CMK (cell line): ENCODE data around the gene OR1E1.
A peak's percentile ranks its signal among the peaks of the same experiment; 100 is the strongest.
"Not testable (repeated sequence)": the region's sequence is repeated elsewhere in the genome, so short reads cannot be mapped to it uniquely, and the experiment has no call there.

Experiments
- DNase-seq: peaks from one replicate; pipeline ENCODE4 v3.0.0-alpha.2; 2010; ENCODE audit warnings: low read depth

Gene OR1E1, protein sequence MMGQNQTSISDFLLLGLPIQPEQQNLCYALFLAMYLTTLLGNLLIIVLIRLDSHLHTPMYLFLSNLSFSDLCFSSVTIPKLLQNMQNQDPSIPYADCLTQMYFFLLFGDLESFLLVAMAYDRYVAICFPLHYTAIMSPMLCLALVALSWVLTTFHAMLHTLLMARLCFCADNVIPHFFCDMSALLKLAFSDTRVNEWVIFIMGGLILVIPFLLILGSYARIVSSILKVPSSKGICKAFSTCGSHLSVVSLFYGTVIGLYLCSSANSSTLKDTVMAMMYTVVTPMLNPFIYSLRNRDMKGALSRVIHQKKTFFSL

DNA sequence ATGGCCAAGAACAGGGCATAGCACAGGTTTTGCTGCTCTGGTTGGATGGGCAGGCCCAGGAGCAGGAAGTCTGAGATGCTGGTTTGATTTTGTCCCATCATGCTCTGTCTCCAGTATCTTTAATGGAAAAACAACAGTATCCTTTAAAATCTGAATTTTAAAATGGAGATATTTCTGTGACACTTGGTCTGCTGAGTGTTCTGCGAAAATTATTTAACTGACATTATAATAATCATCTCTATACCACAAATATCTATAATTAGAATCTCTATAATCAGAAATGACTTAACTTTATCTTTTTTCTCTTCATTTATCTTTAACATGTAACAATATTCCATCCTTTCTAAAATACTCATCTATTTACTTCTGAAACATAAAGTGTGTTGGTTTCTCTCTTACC lies at the start of gene OR1E1:
Gene OR1E1 (minus strand): TSS at position 101 of the 400 bp plus-strand sequence. CDS start 0 bp downstream, at position 101.
- no peak for DNase-seq

DNA sequence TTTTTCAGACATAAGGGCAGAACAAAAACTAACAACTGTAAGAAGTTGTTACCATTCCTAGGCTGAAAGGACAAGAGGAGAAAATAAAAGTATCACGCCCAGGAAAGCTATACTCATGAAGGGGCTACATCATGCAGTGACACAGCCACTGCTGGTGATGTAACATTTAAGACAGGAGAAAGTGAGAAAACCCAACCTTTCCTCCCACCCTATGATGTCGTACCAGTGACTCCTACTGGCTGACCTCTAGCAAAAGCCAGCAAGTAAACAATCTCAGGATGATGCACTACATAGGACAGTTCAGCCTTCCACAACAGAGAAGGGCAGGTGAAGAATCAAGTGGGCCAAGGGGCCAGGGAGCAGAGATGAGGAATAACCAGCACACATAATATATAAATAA lies 49.4 kb upstream of the OR1E1 start:
- no peak for DNase-seq

DNA sequence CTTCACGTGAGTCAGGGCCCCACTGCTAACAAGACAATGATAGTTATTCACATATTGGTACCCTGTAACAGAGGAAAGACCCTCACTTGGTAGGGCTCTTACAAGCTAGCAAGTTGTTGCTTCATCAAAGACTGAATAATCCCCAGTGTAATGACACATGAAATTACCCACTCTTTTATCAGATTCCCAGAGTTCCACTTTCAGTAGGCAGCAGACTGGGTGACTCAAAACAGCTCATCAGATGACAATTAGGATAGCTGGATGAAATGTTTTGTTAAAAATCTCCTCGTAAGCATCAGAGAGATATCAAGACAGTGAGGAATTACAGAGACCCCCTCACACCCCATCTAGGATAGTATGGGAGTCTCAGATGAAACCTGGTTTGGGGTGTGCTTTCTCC lies 42.2 kb upstream of the OR1E1 start:
- no peak for DNase-seq

DNA sequence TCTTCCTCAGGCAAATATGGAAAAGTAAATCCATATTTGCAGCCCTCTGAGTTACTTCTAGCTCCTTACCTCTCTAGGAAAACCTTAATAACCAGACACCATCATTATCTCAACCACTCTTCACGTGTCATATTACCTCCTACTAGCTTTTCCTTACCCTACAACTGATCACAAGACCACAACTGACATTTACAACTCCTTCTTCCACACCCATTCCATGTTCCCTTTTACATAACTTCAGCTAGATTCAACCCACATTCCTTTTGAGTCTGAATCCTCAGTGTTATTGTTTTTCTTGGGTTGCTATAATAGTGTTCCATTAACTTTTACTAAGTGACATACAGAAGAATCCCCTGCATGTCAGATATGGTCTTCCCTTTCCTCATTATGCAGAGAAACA lies 40.2 kb upstream of the OR1E1 start:
- no peak for DNase-seq

DNA sequence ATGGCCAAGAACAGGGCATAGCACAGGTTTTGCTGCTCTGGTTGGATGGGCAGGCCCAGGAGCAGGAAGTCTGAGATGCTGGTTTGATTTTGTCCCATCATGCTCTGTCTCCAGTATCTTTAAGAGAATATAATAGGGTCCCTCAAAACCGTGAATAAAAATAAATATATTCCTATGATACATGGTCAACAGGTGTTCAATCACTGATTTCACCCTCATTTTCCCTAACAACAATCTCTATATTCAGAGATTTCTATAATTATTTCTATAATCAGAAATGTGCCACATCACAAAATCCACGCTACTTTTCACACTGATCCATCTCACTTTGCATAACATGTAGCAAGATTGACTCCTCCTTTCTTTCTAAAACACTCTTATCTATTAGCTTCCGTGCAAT lies 35.5 kb upstream of the OR1E1 start, which contains the start of gene OR1E2:
Gene OR1E2 (minus strand): TSS at position 101 of the 400 bp plus-strand sequence. CDS start 0 bp downstream, at position 101.
- no peak for DNase-seq

DNA sequence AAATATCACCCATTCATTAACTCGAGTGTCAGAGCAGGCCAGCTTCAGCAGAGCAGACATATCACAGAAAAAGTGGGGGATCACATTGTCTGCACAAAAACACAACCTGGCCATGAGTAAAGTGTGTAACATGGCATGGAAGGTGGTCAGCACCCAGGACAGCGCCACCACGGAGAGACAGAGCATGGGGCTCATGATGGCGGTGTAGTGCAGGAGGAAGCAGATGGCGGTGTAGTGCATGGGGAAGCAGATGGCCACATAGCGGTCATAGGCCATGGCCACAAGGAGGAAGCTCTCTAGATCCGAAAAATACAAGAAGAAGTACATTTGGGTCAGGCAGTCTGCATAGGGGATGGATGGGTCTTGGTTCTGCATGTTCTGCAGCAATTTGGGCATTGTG lies 35.0 kb upstream of the OR1E1 start:
- peak; percentile 14 for DNase-seq

DNA sequence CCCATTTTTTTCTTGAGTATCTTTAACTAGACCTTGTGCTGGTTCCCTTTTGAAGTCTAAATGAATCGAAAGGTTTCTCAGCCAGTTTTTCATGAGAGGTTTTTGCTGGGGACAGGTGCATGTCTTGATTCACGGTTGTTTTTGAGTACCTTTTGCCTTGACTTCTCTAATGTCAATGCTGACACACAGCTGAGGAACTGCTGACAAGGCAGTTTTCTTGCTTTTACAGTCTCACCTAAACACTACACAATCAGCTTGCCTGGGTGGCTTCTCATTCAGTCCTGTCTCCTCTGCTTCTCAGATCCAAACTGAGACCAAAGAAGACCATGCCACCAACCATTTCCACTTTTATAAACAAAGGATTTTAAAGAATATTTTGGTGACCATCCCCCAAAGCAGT lies 20.0 kb upstream of the OR1E1 start:
- DNase-seq, result no peak

DNA sequence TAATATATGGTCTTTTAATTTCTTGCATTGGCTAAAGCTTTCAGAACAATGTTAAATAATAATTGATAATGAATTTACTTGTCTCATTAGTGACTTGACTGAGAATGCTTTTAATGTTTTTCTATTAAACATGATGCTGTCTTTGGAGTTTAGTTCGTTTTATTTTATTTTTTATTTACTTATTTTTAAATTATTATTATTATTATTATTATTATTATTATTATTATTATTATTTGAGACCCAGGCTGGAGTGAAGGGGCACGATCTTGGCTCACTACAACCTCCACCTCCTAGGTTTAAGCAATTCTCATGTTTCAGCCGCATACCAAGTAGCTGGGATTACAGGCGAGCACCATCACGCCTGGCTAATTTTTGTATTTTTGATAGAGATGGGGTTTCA lies 17.4 kb upstream of the OR1E1 start:
- DNase-seq, result no peak

DNA sequence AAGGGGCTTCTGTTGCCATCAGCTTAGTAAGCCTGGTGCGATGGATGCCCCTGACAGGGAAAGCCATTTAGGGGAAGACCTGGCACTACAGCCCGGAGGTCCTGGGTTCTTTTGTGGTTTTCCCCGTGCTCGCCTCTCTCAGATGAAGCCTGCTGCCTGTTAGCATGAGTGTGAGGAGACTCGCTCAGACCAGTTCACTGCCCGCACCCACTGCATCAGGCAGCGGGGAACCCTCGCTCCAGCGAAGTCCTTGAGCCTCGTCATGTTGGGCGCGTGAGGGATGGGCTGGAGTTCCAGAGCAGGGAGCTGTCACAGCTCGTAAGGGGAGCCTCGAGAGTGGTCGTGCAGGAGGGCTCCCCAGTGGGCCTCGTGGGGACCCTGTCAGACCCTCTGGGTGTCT lies 14.0 kb upstream of the OR1E1 start:
- DNase-seq, result not testable (repeated sequence)

DNA sequence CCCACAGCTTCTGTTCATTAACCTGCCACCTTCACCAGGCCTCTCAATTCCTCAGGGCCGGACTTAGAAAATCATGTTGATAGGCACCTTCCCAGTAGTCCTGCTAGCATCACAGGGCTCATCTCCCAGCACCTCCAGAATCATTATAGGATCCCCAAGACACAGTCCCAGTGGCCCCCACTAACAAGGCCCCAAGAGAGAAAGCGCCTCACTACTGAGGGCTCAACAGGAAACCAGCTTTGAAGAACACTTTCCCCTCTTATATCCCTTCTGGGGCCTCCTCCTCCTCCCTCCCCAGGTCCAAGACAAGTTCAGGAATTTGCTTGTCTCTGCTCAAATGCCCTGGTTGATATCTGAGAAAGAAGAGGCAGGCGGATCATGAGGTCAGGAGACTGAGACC lies 12.9 kb upstream of the OR1E1 start, which contains the start of gene OR3A3:
Gene OR3A3 (plus strand): TSS at position 301 of the 400 bp plus-strand sequence.
- DNase-seq, result no peak

DNA sequence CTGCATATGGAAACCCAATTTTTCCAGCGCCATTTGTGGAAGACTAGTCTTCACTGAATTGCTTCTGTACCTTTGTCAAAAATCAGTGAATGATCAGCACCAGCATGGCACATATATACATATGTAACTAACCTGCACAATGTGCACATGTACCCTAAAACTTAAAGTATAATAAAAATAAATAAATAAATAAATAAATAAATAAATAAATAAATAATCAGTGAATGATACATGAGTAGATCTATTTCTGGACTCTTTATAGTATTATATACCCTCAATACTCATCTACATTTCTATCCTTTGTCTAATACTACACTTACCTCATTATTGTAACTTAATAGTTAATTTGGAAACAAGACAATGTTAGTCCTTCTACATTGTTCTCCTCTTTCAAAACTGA lies 5.6 kb upstream of the OR1E1 start:
- DNase-seq, result not testable (repeated sequence)

DNA sequence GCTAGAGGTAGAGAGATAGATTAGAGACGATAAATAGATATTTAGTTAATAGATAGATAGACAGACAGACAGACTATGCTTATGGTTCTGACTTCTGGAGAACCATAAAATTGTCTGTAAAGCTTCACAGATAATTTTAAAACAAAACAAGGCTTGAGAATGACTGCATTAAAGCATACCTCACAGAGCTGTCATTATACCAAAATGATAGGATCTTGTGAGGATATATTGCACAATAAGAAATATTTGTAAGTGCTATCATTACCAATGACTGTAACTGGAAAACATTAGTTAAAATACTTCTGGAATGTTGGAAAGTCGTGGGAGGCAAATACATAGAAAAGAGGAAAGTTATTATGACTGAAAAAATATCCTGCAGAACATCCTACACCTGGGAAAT lies 3.6 kb upstream of the OR1E1 start:
- DNase-seq, result no peak

DNA sequence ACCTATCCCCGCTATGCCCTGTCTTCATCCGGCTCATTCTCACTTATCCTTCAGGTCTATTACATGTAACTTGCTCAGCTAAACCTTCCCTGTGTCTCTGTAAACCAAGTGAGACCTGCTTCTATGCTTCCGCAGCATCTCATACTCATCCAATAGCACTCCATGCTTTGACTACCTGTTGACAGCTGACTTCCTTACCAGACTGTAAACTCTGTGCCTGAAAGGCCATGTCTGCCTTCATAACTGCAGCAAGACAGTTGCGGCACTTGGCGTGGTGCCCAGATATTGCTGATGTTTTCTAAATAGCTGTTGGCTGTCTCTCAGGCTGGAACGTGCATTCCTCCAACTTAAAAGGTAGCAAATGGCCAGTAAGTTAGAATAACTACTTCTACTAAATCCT lies 1.8 kb upstream of the OR1E1 start:
- no peak for DNase-seq

DNA sequence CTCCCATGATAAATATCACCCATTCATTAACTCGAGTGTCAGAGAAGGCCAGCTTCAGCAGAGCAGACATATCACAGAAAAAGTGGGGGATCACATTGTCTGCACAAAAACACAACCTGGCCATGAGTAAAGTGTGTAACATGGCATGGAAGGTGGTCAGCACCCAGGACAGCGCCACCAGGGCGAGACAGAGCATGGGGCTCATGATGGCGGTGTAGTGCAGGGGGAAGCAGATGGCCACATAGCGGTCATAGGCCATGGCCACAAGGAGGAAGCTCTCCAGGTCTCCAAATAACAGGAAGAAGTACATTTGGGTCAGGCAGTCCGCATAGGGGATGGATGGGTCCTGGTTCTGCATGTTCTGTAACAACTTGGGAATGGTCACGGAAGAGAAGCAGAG lies 409 bp downstream of the OR1E1 start:
- DNase-seq, result not testable (repeated sequence)

DNA sequence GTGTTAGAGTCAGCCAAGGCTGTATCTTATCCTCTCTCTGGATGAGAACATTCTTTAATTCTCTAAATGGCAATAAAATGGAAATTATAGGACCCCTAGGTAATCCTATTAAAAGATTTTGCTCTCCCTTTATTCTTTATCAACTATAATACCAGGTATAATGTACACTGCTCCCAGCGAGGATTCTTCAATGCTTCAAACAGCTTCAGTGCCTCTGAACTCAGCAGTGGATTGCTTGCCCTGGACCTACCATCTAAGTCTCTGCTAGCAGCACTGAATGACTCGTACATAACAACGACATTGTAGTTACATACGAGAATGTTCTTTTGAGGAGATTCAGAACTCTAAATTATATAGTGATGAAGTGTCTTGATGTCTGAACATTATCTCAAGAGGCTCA lies 8.4 kb downstream of the OR1E1 start:
- DNase-seq, result no peak

DNA sequence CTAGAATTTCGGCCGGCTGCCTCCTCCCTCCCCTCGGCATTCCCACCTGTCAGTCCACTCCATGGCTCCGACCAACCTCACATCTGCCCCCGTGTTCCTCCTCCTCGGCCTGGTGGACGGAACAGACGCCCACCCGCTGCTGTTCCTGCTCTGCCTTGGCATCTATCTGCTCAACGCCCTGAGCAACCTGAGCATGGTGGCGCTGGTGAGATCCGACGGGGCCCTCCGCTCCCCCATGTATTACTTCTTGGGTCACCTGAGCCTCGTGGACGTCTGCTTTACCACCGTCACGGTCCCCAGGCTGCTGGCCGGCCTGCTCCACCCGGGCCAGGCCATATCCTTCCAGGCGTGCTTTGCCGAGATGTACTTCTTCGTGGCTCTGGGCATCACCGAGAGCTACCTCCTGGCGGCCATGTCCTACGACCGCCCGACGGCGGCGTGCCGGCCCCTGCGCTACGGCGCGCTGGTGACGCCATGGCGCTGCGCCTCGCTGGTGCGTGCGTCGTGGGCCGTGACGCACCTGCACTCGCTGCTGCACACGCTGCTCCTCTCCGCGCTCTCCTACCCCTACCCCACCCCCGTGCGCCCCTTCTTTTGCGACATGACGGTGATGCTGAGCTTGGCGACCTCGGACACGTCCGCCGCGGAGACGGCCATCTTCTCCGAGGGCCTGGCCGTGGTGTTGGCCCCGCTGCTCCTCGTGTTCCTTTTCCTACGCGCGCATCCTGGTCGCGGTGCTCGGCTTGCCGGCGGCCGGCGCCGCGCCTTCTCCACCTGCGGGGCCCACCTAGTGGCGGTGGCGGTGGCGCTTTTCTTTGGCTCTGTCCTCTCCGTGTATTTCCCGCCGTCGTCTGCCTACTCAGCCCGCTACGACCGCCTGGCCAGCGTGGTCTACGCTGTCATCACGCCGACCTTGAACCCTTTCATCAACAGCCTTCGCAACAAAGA lies 12.1 kb downstream of the OR1E1 start, which contains the start of gene OR3A2:
Gene OR3A2 (minus strand): TSS at position 440 of the 948 bp plus-strand sequence.
- DNase-seq, result no peak

DNA sequence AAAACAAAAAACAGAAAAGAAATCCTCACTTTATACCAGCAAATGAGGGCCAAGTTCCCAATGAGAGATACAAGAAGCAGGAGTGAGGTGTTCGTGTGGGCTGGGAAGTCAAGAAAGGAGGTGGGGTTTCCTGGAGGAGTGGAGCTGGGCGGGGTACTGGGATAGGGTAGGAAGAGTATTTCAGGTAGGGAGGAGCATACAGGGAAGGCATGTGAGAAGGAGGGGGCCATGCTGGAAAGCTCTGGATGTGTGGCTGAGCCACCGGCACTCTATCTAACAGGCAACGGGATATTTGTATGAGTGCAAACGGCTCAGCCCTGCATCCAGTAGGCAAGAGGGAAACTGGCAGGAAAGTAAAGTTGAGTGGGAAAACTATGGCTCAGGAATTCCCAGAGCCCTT lies 16.3 kb downstream of the OR1E1 start:
- no peak for DNase-seq

DNA sequence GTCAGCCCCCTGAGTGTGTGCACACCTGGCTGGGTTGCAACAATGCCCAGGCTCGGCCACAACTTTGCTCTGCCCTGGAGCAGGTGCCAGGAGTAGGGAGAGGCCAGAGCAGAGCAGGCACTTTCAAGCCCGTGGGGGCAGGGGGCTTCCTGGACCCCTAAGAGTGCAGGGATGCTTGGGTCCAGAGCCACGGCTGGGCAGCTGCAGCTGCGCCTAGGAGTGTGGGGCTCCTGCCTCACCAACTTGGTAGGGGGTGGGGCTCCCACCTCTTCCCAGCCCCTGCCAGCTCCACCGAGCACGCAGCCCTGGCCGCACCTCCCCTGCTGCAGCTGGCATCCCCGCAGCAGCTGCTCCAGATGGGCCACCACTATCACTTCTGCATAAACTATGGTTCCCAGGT lies 19.9 kb downstream of the OR1E1 start:
- no peak for DNase-seq

DNA sequence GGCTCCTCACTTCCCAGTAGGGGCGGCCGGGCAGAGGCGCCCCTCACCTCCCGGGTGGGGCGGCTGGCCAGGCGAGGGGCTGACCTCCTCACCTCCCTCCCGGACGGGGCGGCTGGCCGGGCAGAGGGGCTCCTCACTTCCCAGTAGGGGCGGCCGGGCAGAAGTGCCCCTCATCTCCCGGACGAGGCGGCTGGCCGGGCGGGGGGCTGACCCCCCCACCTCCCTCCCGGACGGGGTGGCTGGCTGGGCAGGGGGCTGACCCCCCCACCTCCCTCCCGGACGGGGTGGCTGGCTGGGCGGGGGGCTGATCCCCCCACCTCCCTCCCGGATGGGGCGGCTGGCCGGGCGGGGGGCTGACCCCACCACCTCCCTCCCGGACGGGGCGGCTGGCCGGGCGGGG lies 27.0 kb downstream of the OR1E1 start:
- not testable (repeated sequence) for DNase-seq
